GM21723 (cell line): ENCODE data around the gene ANKRD29.

Experiments
- ATAC-seq: cut with Tn5 transposase; IDR thresholded peaks from one replicate; pipeline ENCODE4 v1.9.1; 2021; ENCODE audit warnings: mild to moderate bottlenecking, moderate library complexity; ENCODE audit not compliant: unreplicated experiment

The ANKRD29 gene

GRCh38 chr18:23662309-23663263, at the start of gene ANKRD29:
Gene ANKRD29, minus strand, starts transcription at chr18:23662911. Its CDS starts 181 bp downstream, at chr18:23662730.
- ATAC-seq, result no peak

- no peak for ATAC-seq
These were observed 49.7 kb upstream of the ANKRD29 start for GRCh38 chr18:23712445-23712844.

GRCh38 chr18:23711426-23711825, 48.7 kb upstream of the ANKRD29 start:
- no peak for ATAC-seq

GRCh38 chr18:23710946-23711345, 48.2 kb upstream of the ANKRD29 start:
- ATAC-seq, result no peak

GRCh38 chr18:23710068-23710527, 47.4 kb upstream of the ANKRD29 start:
- no peak for ATAC-seq

GRCh38 chr18:23706971-23707640, 44.4 kb upstream of the ANKRD29 start:
- ATAC-seq, result no peak

GRCh38 chr18:23704806-23705205, 42.1 kb upstream of the ANKRD29 start:
- no peak for ATAC-seq

GRCh38 chr18:23703987-23704384, 41.3 kb upstream of the ANKRD29 start:
- no peak for ATAC-seq

- no peak for ATAC-seq
These were observed 40.6 kb upstream of the ANKRD29 start for GRCh38 chr18:23703057-23703986.

- no peak for ATAC-seq
These were observed 39.9 kb upstream of the ANKRD29 start for GRCh38 chr18:23702606-23703005.

GRCh38 chr18:23701544-23702064, 38.9 kb upstream of the ANKRD29 start:
- no peak for ATAC-seq

- ATAC-seq, result no peak
These were observed 38.3 kb upstream of the ANKRD29 start for GRCh38 chr18:23701017-23701416.

GRCh38 chr18:23694637-23695430, 32.1 kb upstream of the ANKRD29 start:
- no peak for ATAC-seq

- ATAC-seq, result no peak
These were observed 31.1 kb upstream of the ANKRD29 start for GRCh38 chr18:23693846-23694245.

- no peak for ATAC-seq
These were observed 27.9 kb upstream of the ANKRD29 start for GRCh38 chr18:23690505-23691068.

- ATAC-seq, result no peak
These were observed 27.1 kb upstream of the ANKRD29 start for GRCh38 chr18:23689616-23690504.

- no peak for ATAC-seq
These were observed 26.4 kb upstream of the ANKRD29 start, which contains the start of gene LAMA3 for GRCh38 chr18:23689031-23689615. Gene LAMA3, plus strand, starts transcription at chr18:23689453. Its CDS starts 231 bp downstream, at chr18:23689684.

- ATAC-seq, result no peak
These were observed 25.8 kb upstream of the ANKRD29 start for GRCh38 chr18:23688528-23688927.
